ENCODE data around the gene ARHGAP24.
A peak's percentile ranks its signal among the peaks of the same experiment; 100 is the strongest.

ARHGAP24 gene

DNA sequence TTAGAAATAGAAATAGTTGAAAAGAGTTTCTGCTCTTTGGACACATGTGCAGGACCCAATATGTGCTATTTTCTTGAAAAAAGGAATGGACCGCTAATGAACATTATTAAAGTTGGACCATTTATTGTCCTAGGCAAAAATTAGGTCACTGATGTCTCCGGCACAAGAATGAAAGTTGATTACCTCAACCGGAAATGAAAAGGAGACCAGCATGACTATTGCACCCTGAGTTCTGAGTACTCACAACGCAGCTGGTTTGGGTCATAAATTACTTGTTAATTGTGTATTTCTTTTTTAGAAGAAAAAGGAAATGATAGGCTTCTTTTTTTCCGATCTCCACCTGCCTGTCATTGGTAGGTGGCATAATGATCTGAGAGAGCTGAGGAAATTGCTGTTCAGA is 232.7 kb downstream of the ARHGAP24 start:
- DNase-seq: no peak

GRCh38 chr4:85708468-85708867 is 233.5 kb downstream of the ARHGAP24 start:
- DNase-seq: no peak

GRCh38 chr4:85713005-85713404 is 238.1 kb downstream of the ARHGAP24 start:
- DNase-seq: no peak

DNA sequence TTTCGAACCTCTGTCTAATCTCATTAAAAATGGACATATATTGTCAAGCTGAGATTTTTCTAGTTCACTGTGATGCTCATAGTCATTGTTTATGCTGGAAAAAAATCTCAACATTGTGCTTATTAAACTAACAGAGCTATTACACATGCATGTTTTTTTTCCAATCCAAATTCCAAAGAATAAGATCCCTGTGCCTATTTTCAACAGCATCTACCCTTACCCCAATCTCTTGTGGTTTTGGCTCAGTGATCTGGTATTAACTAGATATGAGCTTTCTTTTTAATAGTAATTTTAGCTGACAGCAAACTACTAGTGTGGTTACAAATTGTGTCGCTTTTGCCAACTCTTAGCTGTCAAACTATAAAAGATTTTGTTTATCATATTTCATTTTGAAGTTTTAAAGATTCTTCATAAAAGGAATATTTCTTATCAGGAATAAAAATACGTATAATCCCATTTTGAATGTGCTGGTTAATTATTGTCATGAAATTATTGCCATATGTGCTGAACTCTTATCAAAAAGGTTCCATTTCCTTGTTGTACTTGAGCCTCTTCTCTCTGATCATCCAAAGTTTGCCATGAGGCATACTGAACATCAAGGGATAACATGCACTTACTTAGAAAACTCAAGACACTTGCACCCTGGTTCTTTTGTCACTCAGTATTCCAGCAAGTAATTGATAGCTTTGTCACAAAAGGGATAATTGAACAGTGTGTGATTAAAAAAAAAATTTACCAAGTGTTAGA is 241.2 kb downstream of the ARHGAP24 start:
- DNase-seq: no peak

GRCh38 chr4:85717351-85717750 is 242.4 kb downstream of the ARHGAP24 start:
- no peak for DNase-seq

DNA sequence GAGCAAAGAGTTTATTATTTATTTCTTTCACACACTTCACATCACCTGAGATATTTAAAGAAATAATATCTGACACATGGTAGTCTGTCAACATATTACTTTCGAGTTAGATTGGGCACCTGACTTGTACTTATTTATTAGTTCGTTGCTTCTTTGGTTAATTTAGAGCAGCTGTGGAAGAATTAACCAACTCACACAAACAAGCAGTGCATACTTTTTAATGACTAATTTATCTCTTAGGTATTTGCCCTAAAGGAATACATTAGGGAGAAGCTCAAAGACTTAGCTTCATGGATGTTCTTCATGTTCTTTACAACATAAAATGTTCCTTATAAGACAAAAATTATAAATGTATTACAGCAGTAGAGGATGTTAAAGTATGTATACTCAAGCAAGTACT is 242.9 kb downstream of the ARHGAP24 start:
- no peak for DNase-seq

DNA sequence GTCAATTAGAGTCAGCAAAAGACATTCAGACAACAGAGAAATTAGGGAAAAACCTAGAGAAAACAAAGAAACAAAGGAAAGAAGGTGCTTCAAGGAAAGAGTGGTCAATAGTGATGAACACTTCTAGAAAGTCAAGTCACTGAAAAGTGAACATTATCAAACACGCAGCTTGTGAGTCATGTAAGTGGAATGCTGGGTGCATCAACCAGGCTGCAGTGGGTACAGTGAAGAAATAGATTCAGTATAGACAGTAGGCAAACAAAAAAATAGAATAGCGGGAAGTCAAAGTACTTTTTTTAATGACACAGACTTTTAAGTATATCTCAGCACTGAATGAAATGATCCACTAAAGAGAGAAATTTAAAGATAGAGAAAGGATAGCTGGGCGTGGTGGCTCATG is 245.8 kb downstream of the ARHGAP24 start:
- DNase-seq: no peak

GRCh38 chr4:85722401-85722800 is 247.5 kb downstream of the ARHGAP24 start:
- DNase-seq: no peak

GRCh38 chr4:85722807-85723206 is 247.9 kb downstream of the ARHGAP24 start:
- DNase-seq: no peak

DNA sequence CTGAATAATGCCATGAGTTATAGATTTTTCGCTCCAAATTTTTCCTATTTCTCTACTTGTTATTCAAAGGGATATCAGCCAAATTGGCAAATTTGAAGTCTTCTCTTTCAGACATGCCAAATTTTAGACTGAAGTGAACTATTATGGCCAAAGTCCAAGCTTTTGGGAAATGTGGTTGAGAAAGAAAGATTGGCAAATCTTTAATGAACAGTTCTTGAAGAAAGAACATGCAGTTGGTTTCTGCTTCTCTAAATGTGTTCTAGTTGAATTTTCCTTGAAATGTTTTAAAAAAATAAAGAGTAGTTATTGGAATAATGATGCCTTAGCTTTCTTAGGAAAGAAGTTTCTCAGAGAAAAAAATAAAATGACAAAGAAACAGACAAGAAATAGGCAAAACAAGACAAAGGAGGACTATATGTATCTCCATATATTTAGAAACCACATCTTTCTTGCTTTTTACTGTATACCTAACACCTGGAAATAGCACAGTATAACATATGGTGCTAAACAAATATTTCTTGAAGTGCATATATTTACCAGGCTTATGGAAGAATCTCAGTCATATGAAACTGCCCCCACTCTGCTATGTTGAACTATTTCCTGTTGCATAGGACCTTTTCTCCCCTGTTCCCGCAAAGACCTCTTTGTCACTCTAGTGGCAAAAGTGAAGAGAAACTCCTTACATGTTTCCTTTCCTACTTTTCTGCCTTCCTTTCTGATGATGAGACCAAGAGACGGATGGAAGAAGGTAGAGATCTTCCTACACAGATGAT is 250.0 kb downstream of the ARHGAP24 start:
- DNase-seq: no peak

DNA sequence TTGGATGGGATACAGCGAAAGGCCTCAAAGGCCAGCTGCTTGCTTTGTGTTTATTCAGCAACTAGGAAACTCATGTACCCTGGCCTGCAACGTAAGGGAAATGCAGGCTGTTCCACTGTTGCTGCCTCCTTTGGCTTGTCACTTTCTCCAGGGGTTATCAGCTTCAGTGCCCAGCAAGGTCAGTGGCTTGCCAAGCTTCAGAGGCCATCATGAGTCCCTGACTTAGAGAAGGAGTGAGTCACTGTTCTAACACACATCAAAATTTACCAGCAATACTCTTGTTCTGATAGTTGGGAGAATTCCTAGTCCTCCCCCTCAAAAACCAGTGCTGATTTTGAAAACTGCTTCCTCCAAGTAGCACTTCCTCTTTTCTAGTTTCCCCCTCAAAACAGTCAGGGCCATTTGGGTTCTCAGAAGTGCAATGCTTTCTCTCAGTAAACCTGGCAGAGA is 250.8 kb downstream of the ARHGAP24 start:
- no peak for DNase-seq

DNA sequence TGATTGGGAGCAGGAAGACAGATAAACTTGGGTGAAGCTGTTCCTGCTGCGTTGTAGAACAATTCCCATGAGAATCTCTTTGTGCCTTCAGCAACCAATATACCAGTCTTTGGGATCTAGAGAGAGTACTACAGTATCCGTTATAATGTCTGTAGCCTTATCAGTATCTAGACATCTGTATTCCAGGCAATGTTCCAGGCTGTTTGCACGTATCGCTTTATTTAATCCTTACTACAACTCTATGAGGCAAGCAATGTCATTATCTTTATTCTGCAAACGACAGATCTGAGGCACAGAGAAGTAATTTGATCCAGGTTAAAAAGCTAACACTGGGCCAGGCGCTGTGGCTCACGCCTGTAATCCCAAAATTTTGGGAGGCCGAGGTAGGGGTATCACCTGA is 251.6 kb downstream of the ARHGAP24 start:
- DNase-seq: no peak

DNA sequence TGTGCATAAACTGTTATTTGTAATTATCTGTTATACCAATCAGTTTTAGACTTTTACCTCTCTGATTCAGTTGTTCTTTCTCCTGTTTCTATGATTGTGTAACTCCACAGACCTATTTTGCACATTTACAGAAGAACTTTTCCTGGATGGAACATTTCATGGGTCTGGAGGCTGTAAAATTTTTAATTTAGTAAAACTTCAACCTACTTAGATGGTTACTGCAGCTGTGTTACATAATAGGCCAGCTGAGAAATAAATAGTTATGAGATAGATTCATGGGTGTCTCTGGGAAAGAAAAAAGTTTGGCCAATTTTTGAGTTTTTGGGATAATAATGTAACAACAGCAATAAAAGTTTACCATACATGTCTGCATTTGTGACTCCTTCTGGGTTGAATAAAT is 253.5 kb downstream of the ARHGAP24 start:
- no peak for DNase-seq

- DNase-seq: no peak
These were observed 257.2 kb downstream of the ARHGAP24 start for GRCh38 chr4:85732124-85732523.

- DNase-seq: no peak
These were observed 258.8 kb downstream of the ARHGAP24 start for GRCh38 chr4:85733798-85734197.

GRCh38 chr4:85734424-85734831 is 259.5 kb downstream of the ARHGAP24 start:
- DNase-seq: no peak

DNA sequence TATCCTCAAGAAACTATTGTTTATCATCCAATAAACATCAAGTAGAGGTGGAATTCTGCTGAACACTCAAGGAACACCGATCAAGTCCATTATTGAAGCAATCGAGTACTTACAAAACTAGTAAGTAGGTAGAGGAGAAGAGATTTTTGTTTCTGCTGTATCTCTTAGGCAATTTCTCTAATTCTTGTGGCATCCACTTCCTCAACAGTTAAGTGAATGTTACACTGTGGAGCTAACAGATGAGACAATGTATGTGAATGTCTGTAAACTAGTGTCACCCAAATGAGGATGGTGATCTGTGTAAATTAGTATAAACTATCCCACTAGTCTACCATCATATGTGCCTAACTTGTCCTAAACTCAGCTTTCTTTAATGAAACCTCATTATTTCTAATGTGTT is 261.6 kb downstream of the ARHGAP24 start:
- DNase-seq: no peak

DNA sequence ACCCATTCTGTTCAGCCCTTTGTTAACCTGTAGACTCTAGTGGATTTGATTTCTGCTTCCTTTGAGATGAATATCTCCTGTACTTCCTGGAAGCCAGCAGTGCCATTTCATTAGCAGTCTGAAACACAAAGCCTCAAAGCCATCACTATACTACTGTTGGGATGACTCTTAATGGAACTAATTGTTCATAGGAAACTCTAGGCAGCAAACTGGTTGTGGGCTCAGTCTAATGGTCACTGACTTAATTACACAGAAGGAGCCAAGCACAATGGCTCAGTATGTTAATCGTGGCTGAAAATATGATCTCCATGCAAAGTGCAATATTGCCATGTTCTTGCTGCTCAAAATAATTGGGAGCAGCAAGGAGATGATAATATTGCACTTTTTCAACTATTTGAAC is 262.3 kb downstream of the ARHGAP24 start:
- no peak for DNase-seq

DNA sequence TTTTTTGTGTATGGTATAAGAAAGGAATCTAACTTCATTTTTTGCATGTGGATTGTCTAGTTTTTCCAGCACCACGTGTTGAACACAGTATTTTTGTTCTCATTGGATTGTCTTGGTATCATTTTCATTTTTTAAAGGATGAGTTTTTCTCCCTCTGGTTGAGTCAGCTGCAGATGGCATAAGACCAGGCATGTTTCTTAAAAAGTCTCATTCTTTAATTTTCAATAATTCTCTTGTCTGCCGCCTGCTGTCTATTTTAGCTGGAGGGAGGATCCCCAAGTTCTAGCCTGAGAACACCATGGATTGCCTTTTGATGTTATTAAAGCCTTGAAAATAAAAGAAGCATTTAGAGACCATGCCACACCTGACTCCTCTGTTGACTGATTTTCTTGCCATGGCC is 263.8 kb downstream of the ARHGAP24 start:
- no peak for DNase-seq

- no peak for DNase-seq
These were observed 265.5 kb downstream of the ARHGAP24 start for GRCh38 chr4:85740431-85740861.

DNA sequence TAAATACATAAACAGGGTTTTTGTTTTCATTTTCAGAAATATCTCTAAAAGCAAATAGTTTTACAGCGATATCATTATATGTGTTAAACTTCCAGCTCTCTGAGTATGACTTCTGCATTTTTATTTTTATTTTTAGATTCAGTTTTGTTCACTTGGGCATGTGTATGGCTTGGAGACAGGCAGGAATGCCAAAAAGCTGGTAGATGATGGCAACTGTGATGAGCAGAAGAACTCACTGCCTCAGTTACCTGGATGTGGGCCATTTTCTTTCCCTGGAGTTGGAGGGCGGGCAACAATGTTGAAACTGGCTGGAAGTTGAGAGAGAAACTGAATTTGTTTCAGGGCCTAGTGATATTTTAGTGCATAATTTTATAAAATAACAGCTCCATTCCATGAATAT is 266.4 kb downstream of the ARHGAP24 start:
- peak; percentile 4 to 6 for DNase-seq

- peak; percentile 53 to 85 for DNase-seq
These were observed 267.1 kb downstream of the ARHGAP24 start for GRCh38 chr4:85741921-85742591.

GRCh38 chr4:85744950-85745349 is 270.0 kb downstream of the ARHGAP24 start:
- DNase-seq: no peak

- DNase-seq: no peak
These were observed 271.0 kb downstream of the ARHGAP24 start for GRCh38 chr4:85745939-85746338.
